GM12878 (cell line): ENCODE measurements around the gene RGS6. TPM values are rescaled to one million over a fixed set of nuclear protein-coding genes. Genes with fewer than 3 reads are reported as not detected.

Source experiments
- ATAC-seq: fragments of 200-7000 bp; cut with Tn5 transposase; 3 replicates; pipeline ENCODE4 v1.9.1; 2020; ENCODE audit warnings: mild to moderate bottlenecking, moderate library complexity
- BruUV-seq: library from RNA; stranded (reverse); fragments of 400-500 nt; replicated peaks from 2 replicates; lab custom pipeline; 2021; lab: Mats Ljungman, UMichigan
- CTCF ChIA-PET: fragments of 300-600 bp; sonication (Branson Sonifier 250); formaldehyde crosslinking; extraction: SDS; loops from one replicate; lab custom pipeline; 2021; ENCODE audit warnings: inconsistent platforms; lab: Yijun Ruan, JAX
- POLR2A ChIA-PET: fragments of 350-600 bp; formaldehyde crosslinking; extraction: SDS; loops from one replicate; lab custom pipeline; 2021; ENCODE audit warnings: inconsistent platforms; lab: Charles Lee
- RAD21 ChIA-PET: fragments of 300-600 bp; sonication (Branson Sonifier 250); formaldehyde crosslinking; loops from one replicate; lab custom pipeline; 2023; ENCODE audit warnings: antibody characterized with exemption; ENCODE audit not compliant: unreplicated experiment; lab: Charles Lee
- SMC1A ChIA-PET: fragments of 300-600 bp; sonication (Branson Sonifier 250); formaldehyde crosslinking; loops from one replicate; lab custom pipeline; 2023; ENCODE audit not compliant: unreplicated experiment, uncharacterized antibody; lab: Charles Lee
- DNase-seq: peaks from one replicate; pipeline ENCODE4 v3.0.0-alpha.2; 2011; ENCODE audit warnings: low read depth, low spot score
- FAIRE-seq: peaks from 3 replicates; lab custom pipeline; 2011; peaks lifted over from hg19 to GRCh38; lab: Jason Lieb, UNC
- H2AFZ ChIP-seq: 2 replicates; pipeline ENCODE4 v1.6.0; 2011; ENCODE audit warnings: low read depth, low read length, control low read depth; ENCODE audit not compliant: control insufficient read depth
- H3K27ac ChIP-seq: 2 replicates; pipeline ENCODE4 v1.5.1; 2011; ENCODE audit warnings: control low read depth; ENCODE audit not compliant: control insufficient read depth, insufficient read depth
- H3K27me3 ChIP-seq, 2 experiments: replicated peaks in 1 of 2; 2 replicates each; pipeline versions ENCODE4 v1.6.0 to v1.6.1; 2011; ENCODE audit warnings: low read length in 1 of 2; ENCODE audit not compliant: control insufficient read depth in 2 of 2, insufficient read depth in 2 of 2
- H3K36me3 ChIP-seq, 2 experiments: 2 replicates each; pipeline ENCODE4 v1.5.1; 2011; ENCODE audit warnings: low read length in 1 of 2; ENCODE audit not compliant: control insufficient read depth in 2 of 2, insufficient read depth in 2 of 2
- H3K4me1 ChIP-seq: 2 replicates; pipeline ENCODE4 v1.6.1; 2011; ENCODE audit warnings: mild to moderate bottlenecking, low read length, moderate library complexity, mixed read lengths; ENCODE audit not compliant: control insufficient read depth, insufficient read depth
- H3K4me2 ChIP-seq: 2 replicates; pipeline ENCODE4 v1.6.0; 2011; ENCODE audit warnings: control low read depth; ENCODE audit not compliant: control insufficient read depth, insufficient read depth
- H3K4me3 ChIP-seq: fragments of 200-600 bp; sonication (generic); 2 replicates; pipeline ENCODE4 v1.5.1; 2016
- H3K79me2 ChIP-seq: 2 replicates; pipeline ENCODE4 v1.6.0; 2011; ENCODE audit warnings: low read length; ENCODE audit not compliant: control insufficient read depth, insufficient read depth
- H3K9ac ChIP-seq: 2 replicates; pipeline ENCODE4 v1.8.0; 2011; ENCODE audit warnings: low read length, control low read depth, mixed read lengths; ENCODE audit not compliant: control insufficient read depth, insufficient read depth
- H3K9me3 ChIP-seq: replicated peaks from 3 replicates; pipeline ENCODE4 v1.5.1; 2011; ENCODE audit warnings: mild to moderate bottlenecking, low read length; ENCODE audit not compliant: control insufficient read depth, insufficient read depth
- H4K20me1 ChIP-seq: 2 replicates; pipeline ENCODE4 v1.6.0; 2011; ENCODE audit not compliant: control insufficient read depth, insufficient read depth
- CREM ChIP-seq: IDR thresholded peaks from 2 replicates; pipeline ENCODE4 v1.6.1; 2014; ENCODE audit warnings: antibody characterized with exemption, low read depth
- CUX1 ChIP-seq: IDR thresholded peaks from 2 replicates; pipeline ENCODE4 v1.6.1; 2012; ENCODE audit warnings: improper control_type of control experiment, low read depth, low read length; ENCODE audit not compliant: insufficient replicate concordance
- EED ChIP-seq: sonication (generic); IDR thresholded peaks from 2 replicates; pipeline ENCODE4 v1.6.1; 2016; ENCODE audit warnings: antibody characterized with exemption, low read depth
- ETV6 ChIP-seq, 2 experiments: fragments of 450-650 bp in 1 of 2; IDR thresholded peaks in 1 of 2; conservative IDR thresholded peaks in 1 of 2; 2 replicates each; pipeline ENCODE4 v1.6.1; 2014; ENCODE audit warnings: antibody characterized with exemption in 1 of 2, borderline replicate concordance in 1 of 2, low read depth in 1 of 2, mild to moderate bottlenecking in 1 of 2, moderate library complexity in 1 of 2
- FOXK2 ChIP-seq: fragments of 450-650 bp; IDR thresholded peaks from 2 replicates; pipeline ENCODE4 v1.6.1; 2017; ENCODE audit warnings: mild to moderate bottlenecking, moderate library complexity
- HDGF ChIP-seq: fragments of 450-650 bp; IDR thresholded peaks from 2 replicates; pipeline ENCODE4 v1.6.1; 2016; ENCODE audit warnings: antibody characterized with exemption
- MLLT1 ChIP-seq: fragments of 450-650 bp; IDR thresholded peaks from 2 replicates; pipeline ENCODE4 v1.6.1; 2016; ENCODE audit warnings: mild to moderate bottlenecking
- RBBP5 ChIP-seq: fragments of 200-600 bp; sonication (generic); conservative IDR thresholded peaks from 2 replicates; pipeline ENCODE4 v1.6.1; 2016
- RELA ChIP-seq: fragments of 450-650 bp; IDR thresholded peaks from 2 replicates; pipeline ENCODE4 v1.8.0; 2014; ENCODE audit warnings: borderline replicate concordance; ENCODE audit not compliant: partially characterized antibody
- SMC3 ChIP-seq: IDR thresholded peaks from 2 replicates; pipeline ENCODE4 v1.6.1; 2011; ENCODE audit warnings: low read length, improper control_type of control experiment, borderline replicate concordance
- SREBF1 ChIP-seq: IDR thresholded peaks from 2 replicates; pipeline ENCODE4 v1.6.1; 2012; ENCODE audit warnings: mild to moderate bottlenecking, low read length
- ZNF207 ChIP-seq: fragments of 450-650 bp; IDR thresholded peaks from 2 replicates; pipeline ENCODE4 v1.6.1; 2014; ENCODE audit warnings: antibody characterized with exemption, mild to moderate bottlenecking, borderline replicate concordance
- WGBS: methylation state at CpG from one replicate; pipeline ENCODE4 v1.1.6; 2016; ENCODE audit warnings: low lambda C conversion rate; ENCODE audit not compliant: insufficient replicate concordance, insufficient coverage; ENCODE audit errors: missing lambda C conversion rate; 5-methylcytosine and 5-hydroxymethylcytosine counted together
- in situ Hi-C: fragments of 300-500 bp; cut with MboI; formaldehyde crosslinking; loops from 9 replicates; pipeline ENCODE4 v1.14.3; 2018; ENCODE audit warnings: mixed read lengths
- intact Hi-C: fragments of 100-400 bp; cut with micrococcal nuclease; formaldehyde crosslinking; loops from one replicate; pipeline ENCODE4 v1.14.2; 2022; ENCODE audit not compliant: unreplicated experiment
- polyA plus RNA-seq, 11 experiments: library from polyadenylated mRNA; depleted of rRNA in 4 of 11; unstranded in 6 of 11; stranded (reverse) in 5 of 11; fragments of >200 nt; fragmentation: Nextera tagmentation in 4 of 11; fragmentation: Illumina TruSeq in 1 of 11; extraction: Ambion mirVana in 4 of 11; extraction: Trizol in 1 of 11; gene quantifications; 1 replicate in 1 of 11; 2 replicates in 10 of 11; pipeline versions ENCODE4 v1.2.1 to v1.2.3, GENCODE V29; 2011 to 2016; ENCODE audit warnings: inconsistent platforms in 2 of 11, missing spikeins in 2 of 11, low read depth in 1 of 11
- total RNA-seq, 4 experiments: library from RNA; depleted of rRNA in 3 of 4; stranded (reverse); fragments of >200 nt in 3 of 4; fragmentation: Illumina TruSeq in 1 of 4; extraction: Trizol in 1 of 4; gene quantifications; 2 replicates each; pipeline versions ENCODE4 v1.2.1 to v1.2.3, GENCODE V29; 2013 to 2021
- TF ChIP-seq, protein P1 (sequence below): fragments of 450-650 bp; IDR thresholded peaks from 2 replicates; pipeline ENCODE4 v1.6.1; 2017; ENCODE audit warnings: mild to moderate bottlenecking, moderate library complexity

The RGS6 gene
- total and polyA plus RNA-seq, 10 of the 15 experiments (the other 5 are each of a cell fraction or from before 2014, with no cell fraction given) = 3.9 to 18.1 (median 12.4) TPM

- H3K27ac ChIP-seq = no peak overlapping the region
- FAIRE-seq (no peak), ATAC-seq (no peak; the same call in 1 of the 3 replicates), DNase-seq (no peak)
- WGBS = 0% methylated on average over 5 of the region's 5 CpGs
- H4K20me1 ChIP-seq = no peaks in the 10 kb centered on the region
- no peaks in the 10 kb centered on the region; a peak in 1 of 4 replicates for H3K27me3 ChIP-seq
- no peak overlapping the region for H3K4me2 ChIP-seq
- intact Hi-C loops = no loop called here
- H3K4me1 ChIP-seq = no peaks in the 10 kb centered on the region
- ChIA-PET POLR2A (no interaction called here), SMC1A (no interaction called here), CTCF (no interaction called here), RAD21 (no interaction called here)
- no peak overlapping the region for H3K4me3 ChIP-seq
- no peaks in the 10 kb centered on the region; the same call in 2 of the 3 replicates for H3K9me3 ChIP-seq
- no peaks in the 10 kb centered on the region for H3K36me3 ChIP-seq
- BruUV-seq = no TSS peak
- no peaks in the 10 kb centered on the region for H3K79me2 ChIP-seq
- H3K9ac ChIP-seq = no peak overlapping the region
- H2AFZ ChIP-seq = peak overlapping the region; percentile 27
- in situ Hi-C loops = no loop called here
- TF ChIP-seq CUX1 = no peak
- TF ChIP-seq, protein P1, sequence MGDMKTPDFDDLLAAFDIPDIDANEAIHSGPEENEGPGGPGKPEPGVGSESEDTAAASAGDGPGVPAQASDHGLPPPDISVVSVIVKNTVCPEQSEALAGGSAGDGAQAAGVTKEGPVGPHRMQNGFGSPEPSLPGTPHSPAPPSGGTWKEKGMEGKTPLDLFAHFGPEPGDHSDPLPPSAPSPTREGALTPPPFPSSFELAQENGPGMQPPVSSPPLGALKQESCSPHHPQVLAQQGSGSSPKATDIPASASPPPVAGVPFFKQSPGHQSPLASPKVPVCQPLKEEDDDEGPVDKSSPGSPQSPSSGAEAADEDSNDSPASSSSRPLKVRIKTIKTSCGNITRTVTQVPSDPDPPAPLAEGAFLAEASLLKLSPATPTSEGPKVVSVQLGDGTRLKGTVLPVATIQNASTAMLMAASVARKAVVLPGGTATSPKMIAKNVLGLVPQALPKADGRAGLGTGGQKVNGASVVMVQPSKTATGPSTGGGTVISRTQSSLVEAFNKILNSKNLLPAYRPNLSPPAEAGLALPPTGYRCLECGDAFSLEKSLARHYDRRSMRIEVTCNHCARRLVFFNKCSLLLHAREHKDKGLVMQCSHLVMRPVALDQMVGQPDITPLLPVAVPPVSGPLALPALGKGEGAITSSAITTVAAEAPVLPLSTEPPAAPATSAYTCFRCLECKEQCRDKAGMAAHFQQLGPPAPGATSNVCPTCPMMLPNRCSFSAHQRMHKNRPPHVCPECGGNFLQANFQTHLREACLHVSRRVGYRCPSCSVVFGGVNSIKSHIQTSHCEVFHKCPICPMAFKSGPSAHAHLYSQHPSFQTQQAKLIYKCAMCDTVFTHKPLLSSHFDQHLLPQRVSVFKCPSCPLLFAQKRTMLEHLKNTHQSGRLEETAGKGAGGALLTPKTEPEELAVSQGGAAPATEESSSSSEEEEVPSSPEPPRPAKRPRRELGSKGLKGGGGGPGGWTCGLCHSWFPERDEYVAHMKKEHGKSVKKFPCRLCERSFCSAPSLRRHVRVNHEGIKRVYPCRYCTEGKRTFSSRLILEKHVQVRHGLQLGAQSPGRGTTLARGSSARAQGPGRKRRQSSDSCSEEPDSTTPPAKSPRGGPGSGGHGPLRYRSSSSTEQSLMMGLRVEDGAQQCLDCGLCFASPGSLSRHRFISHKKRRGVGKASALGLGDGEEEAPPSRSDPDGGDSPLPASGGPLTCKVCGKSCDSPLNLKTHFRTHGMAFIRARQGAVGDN = no peak
- no peak for TF ChIP-seq RELA
- no peak for TF ChIP-seq MLLT1
- no peak for TF ChIP-seq EED
- no peak for TF ChIP-seq SREBF1
- no peak for TF ChIP-seq ZNF207
- TF ChIP-seq RBBP5 = no peak
- TF ChIP-seq FOXK2 = no peak
- TF ChIP-seq SMC3 = no peak
- no peak for TF ChIP-seq HDGF
- TF ChIP-seq ETV6 (conservative IDR thresholded peaks at IDR 0.05 in 1 of 2, IDR thresholded peaks at IDR 0.05 in 1 of 2; ENCODE audit: borderline replicate concordance in 1 of 2, low read depth in 1 of 2) = no peak
- no peak for TF ChIP-seq CREM
These were observed 451.6 kb downstream of the RGS6 start for GRCh38 chr14:72383865-72384264.
